Cardiac fibroblast (primary cell): Measurements from ENCODE around the gene MT1A.

Experiments
- DNase-seq, 2 donors: peaks; one replicate each; pipeline versions ENCODE4 v3.0.0 to v3.0.0-alpha.2; 2010; ENCODE audit warnings: low read depth in 2 of 2
- H3K4me3 ChIP-seq, 2 donors: replicated peaks in 1 of 2; 1 replicate in 1 of 2; 2 replicates in 1 of 2; pipeline ENCODE4 v1.5.1; 2011; ENCODE audit warnings: low read depth in 2 of 2, low read length in 2 of 2, mild to moderate bottlenecking in 2 of 2, moderate library complexity in 1 of 2
- CTCF ChIP-seq: IDR thresholded peaks from one replicate; pipeline ENCODE4 v1.5.1; 2011; ENCODE audit warnings: low read depth, mild to moderate bottlenecking, low read length, inconsistent platforms

The MT1A gene

GRCh38 chr16:56682703-56683397 is 44.4 kb downstream of the MT1A start:
- no peak for DNase-seq
- no peak for TF ChIP-seq CTCF
- peak overlapping the region; percentile 52 to 70 for H3K4me3 ChIP-seq

GRCh38 chr16:56683424-56684172 is 45.1 kb downstream of the MT1A start:
- TF ChIP-seq CTCF: no peak
- DNase-seq: no peak
- H3K4me3 ChIP-seq: peak overlapping the region; percentile 4 to 70

- DNase-seq: no peak
- H3K4me3 ChIP-seq: no peak overlapping the region
- TF ChIP-seq CTCF: no peak
These were observed 45.9 kb downstream of the MT1A start for GRCh38 chr16:56684256-56684925.

- DNase-seq: no peak
- H3K4me3 ChIP-seq: no peak overlapping the region
- no peak for TF ChIP-seq CTCF
These were observed 46.6 kb downstream of the MT1A start for GRCh38 chr16:56684926-56685590.

GRCh38 chr16:56686758-56687157 is 48.3 kb downstream of the MT1A start:
- no peak for DNase-seq
- H3K4me3 ChIP-seq: no peak overlapping the region
- TF ChIP-seq CTCF: no peak

- no peak for TF ChIP-seq CTCF
These were observed 50.3 kb downstream of the MT1A start for GRCh38 chr16:56688762-56689161.

More at GRCh38 chr16:56688762-56689161, 50.3 kb downstream of the MT1A start:
- peak in 1 of 2 donors; percentile 16 for DNase-seq
- no peak overlapping the region for H3K4me3 ChIP-seq
